ENCODE results near the gene SERBP1. TPM values are rescaled to one million over a fixed set of nuclear protein-coding genes. Genes with fewer than 3 reads are reported as not detected.

SERBP1 gene
- total RNA-seq, 4 donors from 2014 or later, result 115 to 307 (median 143) TPM

- intact Hi-C loops (cut with DNase I; ENCODE audit: low total_unique reads), result no loop called here
Measured at GRCh38 chr1:67469431-67469830, 39.2 kb upstream of the SERBP1 start.

DNA sequence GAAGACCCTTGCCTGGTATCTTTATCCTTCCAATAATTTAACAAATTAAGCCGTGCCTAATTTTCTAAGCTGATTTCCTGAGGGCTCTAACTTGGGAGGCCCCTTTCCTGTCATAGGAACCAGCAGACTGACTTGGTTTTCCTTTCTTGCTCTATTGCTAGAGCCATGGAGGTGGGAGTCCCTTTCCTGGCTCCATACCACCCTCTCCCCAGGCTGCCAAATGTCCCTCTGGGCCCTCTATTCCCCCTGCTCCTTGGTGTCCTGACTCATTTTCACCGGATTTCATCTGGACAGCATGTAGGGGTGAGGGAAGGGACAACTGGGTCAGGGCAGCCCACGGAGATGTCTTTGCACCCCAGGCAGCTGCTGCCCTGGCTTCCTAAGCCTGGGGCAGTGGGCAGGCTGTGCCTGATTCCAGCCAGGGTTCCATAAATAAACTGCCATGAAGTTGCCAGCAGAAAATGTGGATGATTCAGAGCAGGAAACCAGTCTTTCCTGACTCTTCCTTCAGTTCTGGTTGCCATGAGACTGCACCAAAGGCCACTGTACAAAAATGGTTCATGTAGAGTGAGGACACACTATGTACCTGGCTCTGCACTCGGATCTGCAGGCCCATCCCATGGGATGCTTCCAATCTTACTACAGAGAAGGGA is 38.0 kb upstream of the SERBP1 start:
- no peak for DNase-seq
- H3K27me3 ChIP-seq, result no peaks in the 10 kb centered on the region
- no peaks in the 10 kb centered on the region for H3K9me3 ChIP-seq
- H3K4me1 ChIP-seq, result no peaks in the 10 kb centered on the region
- TF ChIP-seq CTCF (IDR thresholded peaks at IDR 0.05) (no peak), POLR2A (IDR thresholded peaks at IDR 0.05) (no peak)
- no peak overlapping the region for H3K4me3 ChIP-seq
- intact Hi-C loops (cut with DNase I; ENCODE audit: low total_unique reads), result no loop called here
- no peak overlapping the region for H3K27ac ChIP-seq
- no peaks in the 10 kb centered on the region for H3K36me3 ChIP-seq

More at GRCh38 chr1:67469431-67469830, 39.2 kb upstream of the SERBP1 start:
- H3K4me1 ChIP-seq, result no peaks in the 10 kb centered on the region
- TF ChIP-seq POLR2A (IDR thresholded peaks at IDR 0.05) (no peak), CTCF (IDR thresholded peaks at IDR 0.05) (no peak)
- no peaks in the 10 kb centered on the region for H3K27me3 ChIP-seq
- no peak overlapping the region for H3K4me3 ChIP-seq
- no peak overlapping the region for H3K27ac ChIP-seq
- DNase-seq, result no peak
- H3K36me3 ChIP-seq, result no peaks in the 10 kb centered on the region
- no peaks in the 10 kb centered on the region for H3K9me3 ChIP-seq

- Histone ChIP-seq H3K4me1 (no peaks in the 10 kb centered on the region), H3K36me3 (no peaks in the 10 kb centered on the region), H3K4me3 (no peak overlapping the region), H3K27me3 (no peaks in the 10 kb centered on the region), H3K9me3 (no peaks in the 10 kb centered on the region), H3K27ac (no peak overlapping the region)
- TF ChIP-seq CTCF (IDR thresholded peaks at IDR 0.05) (no peak), POLR2A (IDR thresholded peaks at IDR 0.05) (no peak)
- no peak for DNase-seq
- intact Hi-C loops (cut with DNase I; ENCODE audit: low total_unique reads), result no loop called here
Measured at GRCh38 chr1:67465375-67465774, 35.2 kb upstream of the SERBP1 start.

GRCh38 chr1:67464746-67465145 is 34.5 kb upstream of the SERBP1 start:
- intact Hi-C loops (cut with DNase I; ENCODE audit: low total_unique reads), result no loop called here
- Histone ChIP-seq H3K4me1 (no peaks in the 10 kb centered on the region), H3K27ac (no peak overlapping the region), H3K9me3 (no peaks in the 10 kb centered on the region), H3K4me3 (no peak overlapping the region), H3K36me3 (no peaks in the 10 kb centered on the region), H3K27me3 (no peaks in the 10 kb centered on the region)
- TF ChIP-seq CTCF (IDR thresholded peaks at IDR 0.05) (no peak), POLR2A (IDR thresholded peaks at IDR 0.05) (no peak)
- DNase-seq, result no peak

DNA sequence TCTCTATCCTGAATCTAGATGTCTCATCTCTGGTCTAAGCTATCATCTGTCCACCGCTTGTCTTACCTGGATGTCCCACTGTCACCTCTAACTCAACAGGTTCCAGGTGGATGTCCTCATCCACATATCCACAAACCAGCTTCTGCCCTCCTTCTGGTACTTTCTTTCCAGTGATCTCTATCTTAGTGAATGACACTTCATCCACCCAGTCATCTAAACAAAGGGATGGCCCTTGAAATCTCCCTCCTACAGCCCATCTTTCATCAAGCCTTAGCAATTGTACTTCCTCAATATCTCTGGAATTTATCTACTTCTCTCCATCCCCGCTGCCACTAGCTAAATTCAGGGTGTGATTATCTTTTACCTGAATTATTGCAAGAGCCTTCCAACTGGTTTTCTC is 33.9 kb upstream of the SERBP1 start:
- Histone ChIP-seq H3K4me3 (no peak overlapping the region), H3K9me3 (no peaks in the 10 kb centered on the region), H3K4me1 (no peaks in the 10 kb centered on the region), H3K27me3 (no peaks in the 10 kb centered on the region), H3K27ac (no peak overlapping the region), H3K36me3 (no peaks in the 10 kb centered on the region)
- intact Hi-C loops (cut with DNase I; ENCODE audit: low total_unique reads), result no loop called here
- TF ChIP-seq CTCF (IDR thresholded peaks at IDR 0.05) (no peak), POLR2A (IDR thresholded peaks at IDR 0.05) (no peak)
- no peak for DNase-seq
